GM12878 (cell line): ENCODE results near the gene DOK7. TPM values are rescaled to one million over a fixed set of nuclear protein-coding genes. Genes with fewer than 3 reads are reported as not detected.
"Not testable (repeated sequence)": the region's sequence is repeated elsewhere in the genome, so short reads cannot be mapped to it uniquely, and the experiment has no call there.

Source experiments
- ATAC-seq: fragments of 200-7000 bp; cut with Tn5 transposase; 3 replicates; pipeline ENCODE4 v1.9.1; 2020; ENCODE audit warnings: mild to moderate bottlenecking, moderate library complexity
- BruUV-seq: library from RNA; stranded (reverse); fragments of 400-500 nt; replicated peaks from 2 replicates; lab custom pipeline; 2021; lab: Mats Ljungman, UMichigan
- CTCF ChIA-PET: fragments of 300-600 bp; sonication (Branson Sonifier 250); formaldehyde crosslinking; extraction: SDS; loops from one replicate; lab custom pipeline; 2021; ENCODE audit warnings: inconsistent platforms; lab: Yijun Ruan, JAX
- POLR2A ChIA-PET: fragments of 350-600 bp; formaldehyde crosslinking; extraction: SDS; loops from one replicate; lab custom pipeline; 2021; ENCODE audit warnings: inconsistent platforms; lab: Charles Lee
- RAD21 ChIA-PET: fragments of 300-600 bp; sonication (Branson Sonifier 250); formaldehyde crosslinking; loops from one replicate; lab custom pipeline; 2023; ENCODE audit warnings: antibody characterized with exemption; ENCODE audit not compliant: unreplicated experiment; lab: Charles Lee
- SMC1A ChIA-PET: fragments of 300-600 bp; sonication (Branson Sonifier 250); formaldehyde crosslinking; loops from one replicate; lab custom pipeline; 2023; ENCODE audit not compliant: unreplicated experiment, uncharacterized antibody; lab: Charles Lee
- DNase-seq: peaks from one replicate; pipeline ENCODE4 v3.0.0-alpha.2; 2011; ENCODE audit warnings: low read depth, low spot score
- FAIRE-seq: peaks from 3 replicates; lab custom pipeline; 2011; peaks lifted over from hg19 to GRCh38; lab: Jason Lieb, UNC
- H2AFZ ChIP-seq: 2 replicates; pipeline ENCODE4 v1.6.0; 2011; ENCODE audit warnings: low read depth, low read length, control low read depth; ENCODE audit not compliant: control insufficient read depth
- H3K27ac ChIP-seq: 2 replicates; pipeline ENCODE4 v1.5.1; 2011; ENCODE audit warnings: control low read depth; ENCODE audit not compliant: control insufficient read depth, insufficient read depth
- H3K27me3 ChIP-seq, 2 experiments: replicated peaks in 1 of 2; 2 replicates each; pipeline versions ENCODE4 v1.6.0 to v1.6.1; 2011; ENCODE audit warnings: low read length in 1 of 2; ENCODE audit not compliant: control insufficient read depth in 2 of 2, insufficient read depth in 2 of 2
- H3K36me3 ChIP-seq, 2 experiments: 2 replicates each; pipeline ENCODE4 v1.5.1; 2011; ENCODE audit warnings: low read length in 1 of 2; ENCODE audit not compliant: control insufficient read depth in 2 of 2, insufficient read depth in 2 of 2
- H3K4me1 ChIP-seq: 2 replicates; pipeline ENCODE4 v1.6.1; 2011; ENCODE audit warnings: mild to moderate bottlenecking, low read length, moderate library complexity, mixed read lengths; ENCODE audit not compliant: control insufficient read depth, insufficient read depth
- H3K4me2 ChIP-seq: 2 replicates; pipeline ENCODE4 v1.6.0; 2011; ENCODE audit warnings: control low read depth; ENCODE audit not compliant: control insufficient read depth, insufficient read depth
- H3K4me3 ChIP-seq: fragments of 200-600 bp; sonication (generic); 2 replicates; pipeline ENCODE4 v1.5.1; 2016
- H3K79me2 ChIP-seq: 2 replicates; pipeline ENCODE4 v1.6.0; 2011; ENCODE audit warnings: low read length; ENCODE audit not compliant: control insufficient read depth, insufficient read depth
- H3K9ac ChIP-seq: 2 replicates; pipeline ENCODE4 v1.8.0; 2011; ENCODE audit warnings: low read length, control low read depth, mixed read lengths; ENCODE audit not compliant: control insufficient read depth, insufficient read depth
- H3K9me3 ChIP-seq: replicated peaks from 3 replicates; pipeline ENCODE4 v1.5.1; 2011; ENCODE audit warnings: mild to moderate bottlenecking, low read length; ENCODE audit not compliant: control insufficient read depth, insufficient read depth
- H4K20me1 ChIP-seq: 2 replicates; pipeline ENCODE4 v1.6.0; 2011; ENCODE audit not compliant: control insufficient read depth, insufficient read depth
- JUNB ChIP-seq: IDR thresholded peaks from 2 replicates; pipeline ENCODE4 v1.6.1; 2016; ENCODE audit warnings: antibody characterized with exemption, mild to moderate bottlenecking
- WGBS: methylation state at CpG from one replicate; pipeline ENCODE4 v1.1.6; 2016; ENCODE audit warnings: low lambda C conversion rate; ENCODE audit not compliant: insufficient replicate concordance, insufficient coverage; ENCODE audit errors: missing lambda C conversion rate; 5-methylcytosine and 5-hydroxymethylcytosine counted together
- in situ Hi-C: fragments of 300-500 bp; cut with MboI; formaldehyde crosslinking; loops from 9 replicates; pipeline ENCODE4 v1.14.3; 2018; ENCODE audit warnings: mixed read lengths
- intact Hi-C: fragments of 100-400 bp; cut with micrococcal nuclease; formaldehyde crosslinking; loops from one replicate; pipeline ENCODE4 v1.14.2; 2022; ENCODE audit not compliant: unreplicated experiment
- polyA plus RNA-seq, 11 experiments: library from polyadenylated mRNA; depleted of rRNA in 4 of 11; unstranded in 6 of 11; stranded (reverse) in 5 of 11; fragments of >200 nt; fragmentation: Nextera tagmentation in 4 of 11; fragmentation: Illumina TruSeq in 1 of 11; extraction: Ambion mirVana in 4 of 11; extraction: Trizol in 1 of 11; gene quantifications; 1 replicate in 1 of 11; 2 replicates in 10 of 11; pipeline versions ENCODE4 v1.2.1 to v1.2.3, GENCODE V29; 2011 to 2016; ENCODE audit warnings: inconsistent platforms in 2 of 11, missing spikeins in 2 of 11, low read depth in 1 of 11
- total RNA-seq, 4 experiments: library from RNA; depleted of rRNA in 3 of 4; stranded (reverse); fragments of >200 nt in 3 of 4; fragmentation: Illumina TruSeq in 1 of 4; extraction: Trizol in 1 of 4; gene quantifications; 2 replicates each; pipeline versions ENCODE4 v1.2.1 to v1.2.3, GENCODE V29; 2013 to 2021

Gene DOK7
- total and polyA plus RNA-seq, 10 of the 15 experiments (the other 5 are each of a cell fraction or from before 2014, with no cell fraction given), result 0.04 to 0.46 (median 0.18) TPM; not detected in 4

- no peak for TF ChIP-seq JUNB
Measured at GRCh38 chr4:3533423-3533820, 70.3 kb downstream of the DOK7 start (continued).

GRCh38 chr4:3535812-3536211, 72.7 kb downstream of the DOK7 start:
- CTCF ChIA-PET, ATAC-seq, RAD21 ChIA-PET, H3K9me3 ChIP-seq, intact Hi-C loops, H3K27ac ChIP-seq, H4K20me1 ChIP-seq, DNase-seq, FAIRE-seq, H2AFZ ChIP-seq, H3K4me3 ChIP-seq, H3K36me3 ChIP-seq, H3K4me2 ChIP-seq, SMC1A ChIA-PET, H3K27me3 ChIP-seq, in situ Hi-C loops, BruUV-seq, H3K9ac ChIP-seq, H3K4me1 ChIP-seq, POLR2A ChIA-PET, H3K79me2 ChIP-seq: not testable (repeated sequence)
- WGBS, result 38% methylated on average over 4 of the region's 10 CpGs

GRCh38 chr4:3538906-3539305, 75.8 kb downstream of the DOK7 start:
- ATAC-seq, POLR2A ChIA-PET, SMC1A ChIA-PET, in situ Hi-C loops, BruUV-seq, H3K4me3 ChIP-seq, H3K9ac ChIP-seq, H3K27ac ChIP-seq, H3K36me3 ChIP-seq, H2AFZ ChIP-seq, H3K9me3 ChIP-seq, FAIRE-seq, H3K4me2 ChIP-seq, H4K20me1 ChIP-seq, intact Hi-C loops, H3K4me1 ChIP-seq, DNase-seq, H3K27me3 ChIP-seq, H3K79me2 ChIP-seq, CTCF ChIA-PET, RAD21 ChIA-PET: not testable (repeated sequence)
- 83% methylated on average over 15 of the region's 23 CpGs for WGBS

- DNase-seq, H3K27ac ChIP-seq, H3K79me2 ChIP-seq, H3K4me3 ChIP-seq, H2AFZ ChIP-seq, in situ Hi-C loops, ATAC-seq, H3K36me3 ChIP-seq, H3K9ac ChIP-seq, H3K9me3 ChIP-seq, intact Hi-C loops, H3K4me1 ChIP-seq, BruUV-seq, RAD21 ChIA-PET, H4K20me1 ChIP-seq, H3K27me3 ChIP-seq, FAIRE-seq, POLR2A ChIA-PET, SMC1A ChIA-PET, H3K4me2 ChIP-seq, CTCF ChIA-PET: not testable (repeated sequence)
- 16% methylated on average over 6 of the region's 8 CpGs for WGBS
Measured at GRCh38 chr4:3543415-3543814, 80.3 kb downstream of the DOK7 start.
